ENCODE results near the gene TRIM65.

The TRIM65 gene

DNA sequence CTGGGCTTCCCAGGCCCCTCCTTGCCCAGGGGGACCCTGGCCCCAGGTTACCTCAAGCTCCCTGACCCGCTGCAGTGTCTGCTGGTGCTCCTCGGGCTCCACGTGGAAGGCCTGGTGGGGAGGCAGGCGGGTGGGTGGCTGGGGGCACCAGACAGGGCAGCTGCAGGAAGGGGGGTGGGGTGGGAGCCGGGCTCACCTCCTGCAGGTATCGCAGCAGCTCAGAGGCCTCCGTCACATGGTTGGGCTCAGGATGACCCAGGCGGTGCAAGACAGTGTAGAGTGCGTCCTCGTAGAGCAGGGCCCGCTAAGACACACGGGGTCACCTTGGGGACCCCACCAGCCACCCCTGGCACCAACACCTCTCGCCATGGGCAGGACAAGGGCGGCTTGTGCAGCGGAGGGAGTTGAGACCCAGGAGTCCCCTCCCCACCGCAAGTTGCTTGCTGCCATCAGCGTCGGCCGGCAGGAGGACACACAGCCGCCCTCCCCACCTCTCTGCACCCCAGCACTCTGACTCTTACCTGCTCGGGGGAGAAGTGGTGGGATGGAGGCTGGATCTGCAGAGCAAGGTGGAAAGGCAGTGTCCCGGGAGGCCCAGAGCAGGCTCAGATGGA, 53.7 kb downstream of the TRIM65 start:
- no peak for DNase-seq (ENCODE audit: extremely low spot score)
- POLR2A ChIA-PET, result interaction anchor here (4.4 kb wide), 1 partner anchor 63 kb away, joined by 22 read pairs; a partner anchor contains a TSS
- CTCF ChIA-PET, result no interaction called here
- TF ChIP-seq NFRKB (IDR thresholded peaks at IDR 0.05) (no peak), ZNF384 (IDR thresholded peaks at IDR 0.05) (no peak), ELF4 (IDR thresholded peaks at IDR 0.05) (no peak), SP1 (IDR thresholded peaks at IDR 0.05) (no peak), CTBP1 (IDR thresholded peaks at IDR 0.05; ENCODE audit: borderline replicate concordance) (no peak), TARDBP (IDR thresholded peaks at IDR 0.05) (no peak), FOXK2 (IDR thresholded peaks at IDR 0.05) (no peak), LEF1 (IDR thresholded peaks at IDR 0.05; ENCODE audit: borderline replicate concordance) (no peak), FOXM1 (IDR thresholded peaks at IDR 0.05; ENCODE audit: borderline replicate concordance) (no peak), FOXA1 (IDR thresholded peaks at IDR 0.05) (no peak)

DNA sequence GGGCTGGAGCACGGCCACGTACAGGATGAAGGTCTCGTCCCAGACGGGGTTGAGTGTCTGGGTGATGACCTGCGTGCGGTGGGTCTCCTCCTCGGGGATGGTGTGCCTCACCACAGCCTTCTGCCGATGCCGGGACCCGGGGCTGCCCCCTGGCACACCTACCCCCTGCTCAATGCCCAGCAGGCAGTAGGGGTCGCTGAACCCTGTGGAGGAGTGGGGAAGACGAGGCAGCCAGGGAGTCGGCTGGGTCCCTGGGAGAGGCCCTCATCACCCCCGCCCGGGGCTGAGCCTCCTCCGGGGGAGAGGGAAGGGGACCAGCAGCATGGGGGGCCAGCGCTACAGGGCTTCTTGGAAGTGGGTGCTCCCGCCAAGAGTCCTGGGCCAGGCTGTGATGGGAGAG, 54.3 kb downstream of the TRIM65 start:
- ChIA-PET POLR2A (no interaction called here), CTCF (no interaction called here)
- TF ChIP-seq SP1 (IDR thresholded peaks at IDR 0.05), result no peak
- no peak for TF ChIP-seq BHLHE40 (IDR thresholded peaks at IDR 0.05; ENCODE audit: borderline replicate concordance)
- TF ChIP-seq, protein P1, sequence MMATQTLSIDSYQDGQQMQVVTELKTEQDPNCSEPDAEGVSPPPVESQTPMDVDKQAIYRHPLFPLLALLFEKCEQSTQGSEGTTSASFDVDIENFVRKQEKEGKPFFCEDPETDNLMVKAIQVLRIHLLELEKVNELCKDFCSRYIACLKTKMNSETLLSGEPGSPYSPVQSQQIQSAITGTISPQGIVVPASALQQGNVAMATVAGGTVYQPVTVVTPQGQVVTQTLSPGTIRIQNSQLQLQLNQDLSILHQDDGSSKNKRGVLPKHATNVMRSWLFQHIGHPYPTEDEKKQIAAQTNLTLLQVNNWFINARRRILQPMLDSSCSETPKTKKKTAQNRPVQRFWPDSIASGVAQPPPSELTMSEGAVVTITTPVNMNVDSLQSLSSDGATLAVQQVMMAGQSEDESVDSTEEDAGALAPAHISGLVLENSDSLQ (IDR thresholded peaks at IDR 0.05), result no peak
- TF ChIP-seq FOXM1 (IDR thresholded peaks at IDR 0.05; ENCODE audit: borderline replicate concordance), result no peak
- no peak for TF ChIP-seq FOXK2 (IDR thresholded peaks at IDR 0.05)
- TF ChIP-seq ELF4 (IDR thresholded peaks at IDR 0.05), result no peak
- no peak for TF ChIP-seq CTBP1 (IDR thresholded peaks at IDR 0.05; ENCODE audit: borderline replicate concordance)
- no peak for TF ChIP-seq FOXA1 (IDR thresholded peaks at IDR 0.05)
- DNase-seq (ENCODE audit: extremely low spot score), result no peak

DNA sequence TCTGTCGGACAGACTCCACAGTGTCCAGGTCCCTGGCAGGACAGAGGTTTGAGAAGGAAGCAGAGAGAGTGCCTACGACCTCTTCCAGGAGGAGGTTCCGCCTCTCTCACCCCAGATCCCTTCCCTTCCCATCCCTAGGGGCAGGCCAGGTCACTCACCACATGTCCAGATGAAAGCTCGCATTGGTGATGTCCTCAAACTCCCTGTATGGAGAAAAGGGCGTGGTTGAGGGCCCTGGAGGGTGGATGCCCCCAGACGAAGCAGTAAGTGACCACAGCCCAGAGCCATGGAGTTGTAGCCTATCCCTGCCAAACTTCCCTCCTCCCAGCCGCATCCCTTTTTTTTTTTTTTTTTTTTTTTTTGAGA, 56.0 kb downstream of the TRIM65 start:
- TF ChIP-seq BHLHE40 (IDR thresholded peaks at IDR 0.05; ENCODE audit: borderline replicate concordance) (no peak), L3MBTL2 (conservative IDR thresholded peaks at IDR 0.05) (no peak), FOXK2 (IDR thresholded peaks at IDR 0.05) (no peak), NFRKB (IDR thresholded peaks at IDR 0.05) (no peak), HDGF (IDR thresholded peaks at IDR 0.05; ENCODE audit: borderline replicate concordance) (no peak), ARNT (IDR thresholded peaks at IDR 0.05) (no peak), LEF1 (IDR thresholded peaks at IDR 0.05; ENCODE audit: borderline replicate concordance) (no peak), TARDBP (IDR thresholded peaks at IDR 0.05) (no peak), SUZ12 (IDR thresholded peaks at IDR 0.05) (no peak), ELF4 (IDR thresholded peaks at IDR 0.05) (no peak), FOXM1 (IDR thresholded peaks at IDR 0.05; ENCODE audit: borderline replicate concordance) (no peak), SP1 (IDR thresholded peaks at IDR 0.05) (no peak), CTBP1 (IDR thresholded peaks at IDR 0.05; ENCODE audit: borderline replicate concordance) (no peak), ZNF384 (IDR thresholded peaks at IDR 0.05) (no peak), FOXA1 (IDR thresholded peaks at IDR 0.05) (no peak)
- TF ChIP-seq, protein P1 (IDR thresholded peaks at IDR 0.05), result no peak
- no peak for DNase-seq (ENCODE audit: extremely low spot score)
- ChIA-PET CTCF (interaction anchor here (0.7 to 1.0 kb wide), 2 partner anchors 8 to 1128 kb away, joined by 3 read pairs; no protein-coding TSS in a partner anchor), POLR2A (interaction anchor here (1.2 to 1.7 kb wide), 2 partner anchors 14 to 61 kb away, joined by 3 to 9 read pairs; partner anchors contain the start of gene WBP2)

DNA sequence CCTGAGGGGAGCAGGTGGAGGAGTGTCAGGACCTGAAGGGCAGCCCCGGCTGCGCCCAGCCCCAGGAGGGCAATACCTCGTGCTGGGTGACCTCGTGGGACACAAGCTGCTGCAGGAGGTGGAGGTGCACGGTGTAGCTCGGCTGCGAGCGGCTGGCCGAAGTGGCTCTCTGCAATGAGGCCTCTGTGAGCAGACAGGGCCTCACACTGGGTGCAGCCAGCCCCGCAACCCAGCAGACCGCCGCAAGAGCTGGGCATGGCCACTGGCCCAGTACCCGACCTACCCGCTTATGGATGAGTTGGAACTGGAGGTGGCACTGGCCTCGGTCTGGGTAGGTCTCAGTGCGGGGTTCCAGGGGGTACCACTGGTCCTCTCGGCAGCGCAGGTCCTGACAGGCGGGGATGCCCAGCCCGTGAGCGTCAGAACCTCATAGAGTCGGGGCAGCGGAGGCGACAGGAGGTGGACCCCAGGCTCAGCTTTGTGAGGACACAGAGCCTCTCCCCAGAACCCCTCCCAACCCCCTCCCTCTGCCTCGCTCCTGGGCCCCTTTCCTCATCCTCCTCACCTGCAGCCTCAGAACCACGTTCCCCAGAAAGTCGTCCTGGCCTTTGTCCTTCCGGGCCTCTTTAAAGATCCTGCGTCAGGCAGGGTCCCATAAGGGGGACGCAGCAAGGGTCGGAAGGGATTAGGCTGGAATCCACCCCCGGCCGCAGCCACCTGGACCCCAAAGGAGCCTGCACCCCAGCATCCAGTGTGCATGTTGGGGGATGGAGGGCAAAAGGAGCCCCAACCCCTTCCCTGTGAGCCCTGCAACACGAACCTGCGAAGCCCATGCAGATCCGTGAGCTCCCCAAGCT, 56.6 kb downstream of the TRIM65 start:
- ChIA-PET CTCF (interaction anchor here (1.0 to 1.3 kb wide), 2 partner anchors 8 to 9 kb away, joined by 3 to 5 read pairs; no protein-coding TSS in a partner anchor), POLR2A (interaction anchor here (1.2 to 1.7 kb wide), 3 partner anchors 9 to 60 kb away, joined by 3 to 9 read pairs (median 3); partner anchors contain the start of gene WBP2)
- DNase-seq (ENCODE audit: extremely low spot score), result no peak
- no peak for TF ChIP-seq TARDBP (IDR thresholded peaks at IDR 0.05)
- no peak for TF ChIP-seq ARNT (IDR thresholded peaks at IDR 0.05)
- TF ChIP-seq HDGF (IDR thresholded peaks at IDR 0.05; ENCODE audit: borderline replicate concordance), result no peak
- TF ChIP-seq CTBP1 (IDR thresholded peaks at IDR 0.05; ENCODE audit: borderline replicate concordance), result no peak
- no peak for TF ChIP-seq FOXA1 (IDR thresholded peaks at IDR 0.05)
- TF ChIP-seq FOXK2 (IDR thresholded peaks at IDR 0.05), result no peak
- no peak for TF ChIP-seq L3MBTL2 (conservative IDR thresholded peaks at IDR 0.05)
- TF ChIP-seq SUZ12 (IDR thresholded peaks at IDR 0.05), result no peak
- TF ChIP-seq ZNF384 (IDR thresholded peaks at IDR 0.05), result no peak
- no peak for TF ChIP-seq FOXM1 (IDR thresholded peaks at IDR 0.05; ENCODE audit: borderline replicate concordance)
